HCT116 (cell line): ENCODE measurements around the gene CACNA1C. TPM values are rescaled to one million over a fixed set of nuclear protein-coding genes. Genes with fewer than 3 reads are reported as not detected.

Source experiments
- ATAC-seq: fragments of 200-7000 bp; cut with Tn5 transposase; 2 replicates; pipeline ENCODE4 v1.9.1; 2020; ENCODE audit warnings: mild to moderate bottlenecking, moderate library complexity
- BruUV-seq: library from RNA; stranded (reverse); fragments of 400-500 nt; replicated peaks from 2 replicates; lab custom pipeline; 2021; lab: Mats Ljungman, UMichigan
- CTCF ChIA-PET: fragments of 300-600 bp; sonication (Branson Sonifier 250); formaldehyde crosslinking; loops from one replicate; lab custom pipeline; 2021; ENCODE audit warnings: antibody characterized with exemption; lab: Charles Lee
- POLR2A ChIA-PET: fragments of 300-600, 350-600 bp; sonication (Branson Sonifier 250); formaldehyde crosslinking; loops from one replicate; lab custom pipeline; 2021; ENCODE audit warnings: antibody characterized with exemption; lab: Charles Lee
- RAD21 ChIA-PET, 2 experiments: fragments of 300-600 bp; sonication (Branson Sonifier 250); formaldehyde crosslinking; loops; one replicate each; lab custom pipeline; 2023; ENCODE audit warnings: low total read pairs in 2 of 2; ENCODE audit not compliant: uncharacterized antibody in 2 of 2, unreplicated experiment in 2 of 2, low non-redundant PET in 1 of 2; lab: Charles Lee
- DNase-seq: peaks from one replicate; pipeline ENCODE4 v3.0.0-alpha.2; 2010; ENCODE audit warnings: low read depth, low spot score
- H2AFZ ChIP-seq: fragments of 200-600 bp; shearing (Covaris generic), sonication (generic); 2 replicates; pipeline ENCODE4 v1.6.1; 2017; ENCODE audit warnings: low read depth, mixed run types, mixed read lengths, antibody characterized with exemption, low read length; ENCODE audit not compliant: poor library complexity, severe bottlenecking
- H3K27ac ChIP-seq: 2 replicates; pipeline ENCODE4 v1.5.1; 2012; ENCODE audit warnings: low read depth, low read length
- H3K27me3 ChIP-seq: fragments of 200-600 bp; sonication (generic); 2 replicates; pipeline ENCODE4 v1.6.1; 2016; ENCODE audit warnings: mixed run types, low read length, mixed read lengths; ENCODE audit not compliant: insufficient read depth
- H3K36me3 ChIP-seq, 2 experiments: fragments of 200-500 bp in 1 of 2; fragments of 200-600 bp in 1 of 2; sonication (Bioruptor generic) in 1 of 2; sonication (generic) in 1 of 2; 2 replicates each; pipeline versions ENCODE4 v1.5.1 to v1.6.1; 2014 to 2016; ENCODE audit warnings: low read length in 2 of 2, inconsistent platforms in 1 of 2, mixed read lengths in 1 of 2, mixed run types in 1 of 2; ENCODE audit not compliant: insufficient read depth in 2 of 2, control insufficient read depth in 1 of 2
- H3K4me1 ChIP-seq, 2 experiments: fragments of 200-600 bp in 1 of 2; sonication (generic) in 1 of 2; 2 replicates each; pipeline versions ENCODE4 v1.5.1 to v1.6.1; 2012 to 2017; ENCODE audit warnings: low read length in 2 of 2, inconsistent platforms in 1 of 2, mild to moderate bottlenecking in 1 of 2, mixed read lengths in 1 of 2, mixed run types in 1 of 2, moderate library complexity in 1 of 2; ENCODE audit not compliant: insufficient read depth in 2 of 2, control insufficient read depth in 1 of 2
- H3K4me2 ChIP-seq: fragments of 200-600 bp; sonication (generic); 2 replicates; pipeline ENCODE4 v1.6.1; 2017; ENCODE audit warnings: mixed run types, low read length, mixed read lengths
- H3K4me3 ChIP-seq, 2 experiments: fragments of 200-600 bp in 1 of 2; sonication (generic) in 1 of 2; replicated peaks in 1 of 2; 2 replicates each; pipeline ENCODE4 v1.5.1; 2011 to 2016; ENCODE audit warnings: low read length in 2 of 2, control low read depth in 1 of 2, low read depth in 1 of 2, mild to moderate bottlenecking in 1 of 2, mixed read lengths in 1 of 2, mixed run types in 1 of 2
- H3K79me2 ChIP-seq: fragments of 200-600 bp; sonication (generic); 2 replicates; pipeline ENCODE4 v1.6.1; 2017; ENCODE audit warnings: mild to moderate bottlenecking, mixed run types, low read length, moderate library complexity, mixed read lengths; ENCODE audit not compliant: insufficient read depth
- H3K9ac ChIP-seq: fragments of 200-600 bp; sonication (generic); 2 replicates; pipeline ENCODE4 v1.6.1; 2016; ENCODE audit warnings: low read length, mixed read lengths
- H3K9me2 ChIP-seq: fragments of 200-600 bp; sonication (generic), shearing (Covaris generic); 2 replicates; pipeline ENCODE4 v1.6.1; 2017; ENCODE audit warnings: mixed run types, mild to moderate bottlenecking, moderate library complexity; ENCODE audit not compliant: insufficient read depth
- H3K9me3 ChIP-seq, 2 experiments: fragments of 200-500 bp in 1 of 2; fragments of 200-600 bp in 1 of 2; sonication (Bioruptor generic) in 1 of 2; sonication (generic) in 1 of 2; 2 replicates each; pipeline ENCODE4 v1.6.1; 2014 to 2017; ENCODE audit warnings: low read length in 2 of 2, mixed read lengths in 2 of 2, inconsistent platforms in 1 of 2, low read depth in 1 of 2, mild to moderate bottlenecking in 1 of 2, mixed run types in 1 of 2, moderate library complexity in 1 of 2; ENCODE audit not compliant: control insufficient read depth in 1 of 2, insufficient read depth in 1 of 2
- H4K20me1 ChIP-seq: fragments of 200-600 bp; sonication (generic), shearing (Covaris generic); 2 replicates; pipeline ENCODE4 v1.6.1; 2017; ENCODE audit warnings: mixed run types, mild to moderate bottlenecking, moderate library complexity; ENCODE audit not compliant: insufficient read depth
- CBX3 ChIP-seq: IDR thresholded peaks from 2 replicates; pipeline ENCODE4 v1.6.1; 2012; ENCODE audit warnings: low read depth
- CEBPB ChIP-seq: IDR thresholded peaks from 2 replicates; pipeline ENCODE4 v1.6.1; 2012; ENCODE audit warnings: low read depth
- EGR1 ChIP-seq: IDR thresholded peaks from 2 replicates; pipeline ENCODE4 v1.6.1; 2012; ENCODE audit warnings: low read depth
- ELF1 ChIP-seq: IDR thresholded peaks from 2 replicates; pipeline ENCODE4 v1.6.1; 2012; ENCODE audit warnings: low read depth, borderline replicate concordance
- EZH2 ChIP-seq: fragments of 200-600 bp; sonication (generic); IDR thresholded peaks from 2 replicates; pipeline ENCODE4 v1.6.1; 2017; ENCODE audit warnings: antibody characterized with exemption, mixed run types
- POLR2AphosphoS5 ChIP-seq: IDR thresholded peaks from 2 replicates; pipeline ENCODE4 v1.6.1; 2011; ENCODE audit warnings: mild to moderate bottlenecking, low read depth, low read length, moderate library complexity
- SIN3A ChIP-seq: IDR thresholded peaks from 2 replicates; pipeline ENCODE4 v1.6.1; 2012; ENCODE audit warnings: low read depth
- SRF ChIP-seq: IDR thresholded peaks from 2 replicates; pipeline ENCODE4 v1.6.1; 2012; ENCODE audit warnings: low read depth
- TCF7L2 ChIP-seq: IDR thresholded peaks from 2 replicates; pipeline ENCODE4 v1.7.0; 2011; ENCODE audit warnings: borderline replicate concordance, inconsistent platforms; ENCODE audit not compliant: insufficient read depth, insufficient read length; ENCODE audit errors: extremely low read depth
- ZBTB33 ChIP-seq: IDR thresholded peaks from 2 replicates; pipeline ENCODE4 v1.6.1; 2011; ENCODE audit warnings: mild to moderate bottlenecking, low read length, moderate library complexity; ENCODE audit not compliant: insufficient replicate concordance; ENCODE audit errors: extremely low read depth
- ZFX ChIP-seq: fragments of 450-650 bp; IDR thresholded peaks from 2 replicates; pipeline ENCODE4 v1.6.1; 2017
- ZNF274 ChIP-seq: fragments of 200-500 bp; sonication (Bioruptor generic); IDR thresholded peaks from 2 replicates; pipeline ENCODE4 v1.6.1; 2014; ENCODE audit warnings: mild to moderate bottlenecking, low read depth, low read length, inconsistent platforms
- intact Hi-C: fragments of 100-400 bp; cut with micrococcal nuclease; formaldehyde crosslinking; loops from 2 replicates; pipeline ENCODE4 v1.10.0; 2022
- total RNA-seq: library from RNA; stranded (reverse); gene quantifications from one replicate; pipeline ENCODE4 v1.2.1, GENCODE V29; 2021; ENCODE audit not compliant: unreplicated experiment
- TF ChIP-seq, protein P1 (sequence below): IDR thresholded peaks from 2 replicates; pipeline ENCODE4 v1.6.1; 2012

CACNA1C gene
- total RNA-seq, 1 experiment from 2014 or later, result 0.05 TPM

- no TSS peak for BruUV-seq
- Histone ChIP-seq H3K27ac (no peak overlapping the region), H2AFZ (no peak overlapping the region), H3K9ac (no peak overlapping the region), H3K36me3 (no peaks in the 10 kb centered on the region), H3K9me2 (no peaks in the 10 kb centered on the region; the same call in 1 of the 2 replicates), H3K79me2 (no peaks in the 10 kb centered on the region), H3K4me1 (no peaks in the 10 kb centered on the region), H3K27me3 (no peaks in the 10 kb centered on the region)
- CTCF ChIA-PET, result no interaction called here
- RAD21 ChIA-PET, result no interaction called here
- no peak for DNase-seq
- no peak for ATAC-seq
- TF ChIP-seq EGR1 (no peak), SRF (no peak), TCF7L2 (no peak), ZNF274 (no peak)
- TF ChIP-seq, all 23 proteins: peak for 0
- intact Hi-C loops, result no loop called here
- H3K9me3 ChIP-seq, result no peaks in the 10 kb centered on the region
- no peaks in the 10 kb centered on the region for H4K20me1 ChIP-seq
- POLR2A ChIA-PET, result no interaction called here
- no peak overlapping the region for H3K4me3 ChIP-seq
- no peak overlapping the region for H3K4me2 ChIP-seq
Measured at GRCh38 chr12:2372178-2372577, 319.4 kb downstream of the CACNA1C start.

DNA sequence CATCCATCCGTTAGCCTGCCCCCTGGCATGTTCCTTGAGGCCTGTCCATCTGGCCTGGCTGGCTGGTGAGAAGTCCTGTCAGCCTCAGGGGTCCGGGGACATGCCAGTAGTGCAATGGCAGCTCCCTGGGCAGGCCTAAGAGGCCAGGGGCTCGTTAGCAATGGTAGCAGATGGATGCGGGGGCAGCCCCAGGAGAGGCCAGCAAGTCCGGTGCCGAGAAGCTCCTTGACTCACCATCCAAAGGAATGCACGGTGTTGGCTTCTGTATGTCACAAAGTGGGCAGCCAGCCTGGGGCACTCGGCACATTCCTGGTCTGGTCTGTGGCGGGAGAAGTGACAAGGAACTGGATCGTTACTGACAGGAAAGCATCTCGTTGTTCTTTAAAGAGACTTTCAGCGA, 319.9 kb downstream of the CACNA1C start:
- Histone ChIP-seq H3K27ac (no peak overlapping the region), H3K4me3 (no peak overlapping the region), H3K9ac (no peak overlapping the region), H2AFZ (no peak overlapping the region), H3K27me3 (no peaks in the 10 kb centered on the region)
- CTCF ChIA-PET, result no interaction called here
- BruUV-seq, result no TSS peak
- TF ChIP-seq, protein P1, sequence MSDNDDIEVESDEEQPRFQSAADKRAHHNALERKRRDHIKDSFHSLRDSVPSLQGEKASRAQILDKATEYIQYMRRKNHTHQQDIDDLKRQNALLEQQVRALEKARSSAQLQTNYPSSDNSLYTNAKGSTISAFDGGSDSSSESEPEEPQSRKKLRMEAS, result no peak
- TF ChIP-seq EZH2, result no peak
- no peak for TF ChIP-seq ZBTB33
- TF ChIP-seq POLR2AphosphoS5, result no peak
- no peak for TF ChIP-seq CBX3
- no peak for TF ChIP-seq SRF
- no peak for TF ChIP-seq ZFX
- TF ChIP-seq ZNF274, result no peak
- no peak for TF ChIP-seq CEBPB
- no peak for TF ChIP-seq ELF1
- TF ChIP-seq SIN3A, result no peak
- no peak for TF ChIP-seq EGR1
- TF ChIP-seq, all 23 proteins: peak for 0
- ChIA-PET POLR2A (no interaction called here), RAD21 (no interaction called here)
- H3K4me2 ChIP-seq, result no peak overlapping the region
- H3K79me2 ChIP-seq, result no peaks in the 10 kb centered on the region
- no peaks in the 10 kb centered on the region for H3K4me1 ChIP-seq
- H4K20me1 ChIP-seq, result no peaks in the 10 kb centered on the region
- ATAC-seq, result no peak
- H3K9me3 ChIP-seq, result no peaks in the 10 kb centered on the region
- no peaks in the 10 kb centered on the region; the same call in 1 of the 2 replicates for H3K9me2 ChIP-seq
- H3K36me3 ChIP-seq, result no peaks in the 10 kb centered on the region
- no peak for DNase-seq
- intact Hi-C loops, result no loop called here
